Vagina (tissue), 2 donors: ENCODE measurements around the gene CUL4A. TPM values are rescaled to one million over a fixed set of nuclear protein-coding genes. Genes with fewer than 3 reads are reported as not detected.

Experiments used
- DNase-seq, 2 donors: peaks; one replicate each; pipeline ENCODE4 v3.0.0-alpha.2; 2017; ENCODE audit errors: extremely low spot score in 2 of 2
- H3K27ac ChIP-seq: fragments of 200-600 bp; sonication (generic); one replicate; pipeline ENCODE4 v1.5.1; 2019
- H3K27me3 ChIP-seq: fragments of 200-600 bp; sonication (generic); one replicate; pipeline ENCODE4 v1.5.1; 2019
- H3K36me3 ChIP-seq, 2 donors: fragments of 200-600 bp; sonication (generic); one replicate each; pipeline ENCODE4 v1.5.1; 2017 to 2019
- H3K4me1 ChIP-seq: fragments of 200-600 bp; sonication (generic); one replicate; pipeline ENCODE4 v1.5.1; 2019
- H3K4me3 ChIP-seq, 2 donors: fragments of 200-600 bp; sonication (generic); 1 replicate in 1 of 2; 2 replicates in 1 of 2; pipeline ENCODE4 v1.5.1; 2016 to 2019
- H3K9me3 ChIP-seq: fragments of 200-600 bp; sonication (generic); one replicate; pipeline ENCODE4 v1.5.1; 2019
- POLR2A ChIP-seq, 2 donors: fragments of 450-650 bp; IDR thresholded peaks; one replicate each; pipeline ENCODE4 v1.6.1; 2017; ENCODE audit warnings: antibody characterized with exemption in 2 of 2, mild to moderate bottlenecking in 2 of 2, moderate library complexity in 2 of 2
- POLR2AphosphoS5 ChIP-seq, 2 donors: sonication (generic); formaldehyde crosslinking; IDR thresholded peaks; one replicate each; pipeline ENCODE4 v1.9.0; 2017; ENCODE audit warnings: antibody characterized with exemption in 2 of 2, mild to moderate bottlenecking in 2 of 2, low read depth in 1 of 2; ENCODE audit not compliant: insufficient read depth in 1 of 2
- intact Hi-C: fragments of 100-400 bp; cut with DNase I; formaldehyde crosslinking; loops from one replicate; pipeline ENCODE4 v1.15.1; 2023
- total RNA-seq: library from RNA; depleted of rRNA; stranded (reverse); fragments of >200 nt; gene quantifications from one replicate; pipeline ENCODE4 v1.2.3, GENCODE V29; 2016
- TF ChIP-seq, protein P1 (sequence below), 3 experiments: fragments of 450-650 bp in 2 of 3; fragments of 200-600 bp in 1 of 3; sonication (generic) in 1 of 3; IDR thresholded peaks; one replicate each; pipeline ENCODE4 v1.5.1; 2017 to 2019; ENCODE audit warnings: antibody characterized with exemption in 3 of 3, mild to moderate bottlenecking in 2 of 3, moderate library complexity in 2 of 3

The CUL4A gene
- total RNA-seq, 1 donor from 2014 or later = 110 TPM

GRCh38 chr13:113273851-113274590 lies 64.6 kb downstream of the CUL4A start:
- TF ChIP-seq POLR2A (IDR thresholded peaks at IDR 0.05) = no peak
- TF ChIP-seq, protein P1, sequence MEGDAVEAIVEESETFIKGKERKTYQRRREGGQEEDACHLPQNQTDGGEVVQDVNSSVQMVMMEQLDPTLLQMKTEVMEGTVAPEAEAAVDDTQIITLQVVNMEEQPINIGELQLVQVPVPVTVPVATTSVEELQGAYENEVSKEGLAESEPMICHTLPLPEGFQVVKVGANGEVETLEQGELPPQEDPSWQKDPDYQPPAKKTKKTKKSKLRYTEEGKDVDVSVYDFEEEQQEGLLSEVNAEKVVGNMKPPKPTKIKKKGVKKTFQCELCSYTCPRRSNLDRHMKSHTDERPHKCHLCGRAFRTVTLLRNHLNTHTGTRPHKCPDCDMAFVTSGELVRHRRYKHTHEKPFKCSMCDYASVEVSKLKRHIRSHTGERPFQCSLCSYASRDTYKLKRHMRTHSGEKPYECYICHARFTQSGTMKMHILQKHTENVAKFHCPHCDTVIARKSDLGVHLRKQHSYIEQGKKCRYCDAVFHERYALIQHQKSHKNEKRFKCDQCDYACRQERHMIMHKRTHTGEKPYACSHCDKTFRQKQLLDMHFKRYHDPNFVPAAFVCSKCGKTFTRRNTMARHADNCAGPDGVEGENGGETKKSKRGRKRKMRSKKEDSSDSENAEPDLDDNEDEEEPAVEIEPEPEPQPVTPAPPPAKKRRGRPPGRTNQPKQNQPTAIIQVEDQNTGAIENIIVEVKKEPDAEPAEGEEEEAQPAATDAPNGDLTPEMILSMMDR (IDR thresholded peaks at IDR 0.05) = no peak
- TF ChIP-seq POLR2AphosphoS5 (IDR thresholded peaks at IDR 0.05; ENCODE audit: insufficient read depth in 1 of 2, low read depth in 1 of 2) = no peak
- Histone ChIP-seq H3K9me3 (no peaks in the 10 kb centered on the region), H3K27ac (no peak overlapping the region), H3K36me3 (no peaks in the 10 kb centered on the region), H3K27me3 (no peaks in the 10 kb centered on the region), H3K4me1 (no peaks in the 10 kb centered on the region), H3K4me3 (no peak overlapping the region)
- intact Hi-C loops = no loop called here
- no peak for DNase-seq

DNA sequence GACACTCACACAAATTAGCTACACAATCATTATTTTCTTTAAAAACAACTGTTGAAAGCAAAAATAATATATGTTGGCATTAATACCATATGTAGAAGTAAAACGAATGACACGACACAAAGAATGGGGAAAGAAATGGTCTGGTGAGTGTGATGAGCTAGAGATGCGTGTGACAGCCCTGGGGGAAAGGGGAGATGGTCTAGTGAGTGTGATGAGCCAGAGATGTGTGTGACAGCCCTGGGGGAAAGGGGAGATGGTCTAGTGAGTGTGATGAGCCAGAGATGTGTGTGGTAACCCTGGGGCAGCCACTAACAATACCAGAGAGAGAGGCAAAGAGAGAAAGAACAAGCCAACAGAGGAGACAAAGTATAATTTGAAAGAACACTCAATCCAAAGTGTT lies 65.3 kb downstream of the CUL4A start:
- intact Hi-C loops = no loop called here
- no peak overlapping the region for H3K27ac ChIP-seq

DNA sequence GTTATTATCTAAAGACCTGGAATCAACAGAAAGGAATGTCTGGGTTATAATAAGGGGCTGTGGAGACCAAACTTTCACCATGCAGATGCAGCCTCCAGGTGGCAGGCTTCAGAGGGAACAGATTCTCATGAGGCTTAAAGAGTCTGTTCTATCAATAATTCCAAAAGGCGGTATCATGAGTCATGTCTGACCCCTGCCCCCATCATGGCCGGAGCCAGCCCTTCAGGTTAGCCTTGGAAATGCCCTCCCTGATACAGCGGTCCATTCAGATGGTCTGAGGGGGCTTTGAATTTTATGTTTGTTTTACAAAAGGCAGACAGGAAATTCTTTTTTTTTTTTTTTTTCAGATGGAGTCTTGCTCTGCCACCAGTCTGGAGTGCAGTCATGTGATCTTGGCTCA lies 66.0 kb downstream of the CUL4A start:
- TF ChIP-seq POLR2A (IDR thresholded peaks at IDR 0.05) = no peak
- TF ChIP-seq, protein P1 (IDR thresholded peaks at IDR 0.05) = peak in 2 of 3 experiments; percentile 33 to 36

More for the DNA sequence above, 65.3 kb downstream of the CUL4A start:
- no peaks in the 10 kb centered on the region for H3K36me3 ChIP-seq
- no peak overlapping the region for H3K4me3 ChIP-seq
- no peaks in the 10 kb centered on the region for H3K27me3 ChIP-seq
- no peaks in the 10 kb centered on the region for H3K4me1 ChIP-seq
- H3K9me3 ChIP-seq = no peaks in the 10 kb centered on the region
- TF ChIP-seq, protein P1 (IDR thresholded peaks at IDR 0.05) = no peak
- TF ChIP-seq POLR2AphosphoS5 (IDR thresholded peaks at IDR 0.05; ENCODE audit: insufficient read depth in 1 of 2, low read depth in 1 of 2) (no peak), POLR2A (IDR thresholded peaks at IDR 0.05) (no peak)
- DNase-seq = no peak

GRCh38 chr13:113280126-113280525 lies 70.7 kb downstream of the CUL4A start:
- H3K9me3 ChIP-seq = no peaks in the 10 kb centered on the region
- H3K36me3 ChIP-seq = no peaks in the 10 kb centered on the region
- H3K27me3 ChIP-seq = no peaks in the 10 kb centered on the region
- intact Hi-C loops = no loop called here
- TF ChIP-seq, protein P1 (IDR thresholded peaks at IDR 0.05) = no peak
- TF ChIP-seq POLR2AphosphoS5 (IDR thresholded peaks at IDR 0.05; ENCODE audit: insufficient read depth in 1 of 2, low read depth in 1 of 2) = no peak
- TF ChIP-seq POLR2A (IDR thresholded peaks at IDR 0.05) = no peak
- H3K4me1 ChIP-seq = no peaks in the 10 kb centered on the region
- no peak overlapping the region for H3K4me3 ChIP-seq
- DNase-seq = no peak
- no peak overlapping the region for H3K27ac ChIP-seq

More for the DNA sequence above, 66.0 kb downstream of the CUL4A start:
- Histone ChIP-seq H3K36me3 (no peaks in the 10 kb centered on the region), H3K4me3 (no peak overlapping the region), H3K4me1 (no peaks in the 10 kb centered on the region), H3K27ac (no peak overlapping the region), H3K9me3 (no peaks in the 10 kb centered on the region), H3K27me3 (no peaks in the 10 kb centered on the region)
- no peak for DNase-seq
- intact Hi-C loops = no loop called here

- no peak for DNase-seq
- H3K36me3 ChIP-seq = no peaks in the 10 kb centered on the region
- no peaks in the 10 kb centered on the region for H3K9me3 ChIP-seq
- H3K4me3 ChIP-seq = no peak overlapping the region
- H3K4me1 ChIP-seq = no peaks in the 10 kb centered on the region
- intact Hi-C loops = no loop called here
- no peaks in the 10 kb centered on the region for H3K27me3 ChIP-seq
- TF ChIP-seq POLR2A (IDR thresholded peaks at IDR 0.05) (no peak), POLR2AphosphoS5 (IDR thresholded peaks at IDR 0.05; ENCODE audit: insufficient read depth in 1 of 2, low read depth in 1 of 2) (no peak)
- TF ChIP-seq, protein P1 (IDR thresholded peaks at IDR 0.05) = no peak
- no peak overlapping the region for H3K27ac ChIP-seq
These were observed 74.5 kb downstream of the CUL4A start for GRCh38 chr13:113283904-113284303.
